ENCODE data around the gene TIFAB. TPM values are rescaled to one million over a fixed set of nuclear protein-coding genes. Genes with fewer than 3 reads are reported as not detected.
A peak's percentile ranks its signal among the peaks of the same experiment; 100 is the strongest.

TIFAB gene
- total RNA-seq, 2 donors from 2014 or later = not detected

DNA sequence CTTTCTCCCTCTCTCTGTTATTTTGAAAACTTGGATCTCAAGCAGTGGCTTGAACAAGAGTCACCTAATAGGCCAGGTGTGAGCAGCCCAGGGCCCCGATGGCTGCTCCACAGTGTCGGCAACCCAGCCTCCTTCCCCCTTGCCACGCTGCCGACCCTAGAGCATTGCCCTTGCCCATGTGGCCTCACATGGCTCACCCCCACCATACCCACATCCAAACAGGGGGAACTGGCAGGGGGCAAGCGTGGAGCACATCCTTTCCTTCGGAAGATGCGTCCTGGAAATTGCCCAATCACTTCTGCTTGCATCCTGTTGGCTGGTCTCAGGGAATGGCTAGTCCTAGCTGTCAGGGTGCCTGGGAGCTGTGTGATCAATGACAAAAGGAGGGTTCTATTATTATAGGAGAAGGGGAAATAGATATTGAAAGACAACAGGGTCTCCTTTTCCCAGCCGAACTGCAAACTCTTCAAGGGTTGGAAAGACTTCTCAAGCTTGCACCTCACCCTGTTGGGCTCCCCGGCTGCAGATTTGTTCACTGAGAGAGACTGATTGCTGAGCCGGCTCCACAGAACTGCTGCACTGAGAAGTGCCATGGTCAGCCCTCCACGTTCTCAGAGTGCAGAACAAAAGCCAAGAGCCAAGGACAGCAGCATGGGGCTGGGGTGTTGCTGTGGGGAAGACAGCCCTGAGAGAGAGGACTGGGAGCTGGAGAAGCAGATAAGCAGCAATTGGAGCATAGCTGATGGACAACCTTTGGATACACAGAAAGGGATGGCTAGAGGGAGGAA lies 8.3 kb upstream of the TIFAB start:
- H3K4me1 ChIP-seq (replicated peaks) = no peaks in the 10 kb centered on the region
- WGBS = 79% methylated on average over 11 of the region's 11 CpGs
- H3K4me3 ChIP-seq = no peak overlapping the region
- peaks cover 2% of the 10 kb centered on the region for H3K27me3 ChIP-seq (replicated peaks; ENCODE audit: insufficient read depth)
- H3K9me3 ChIP-seq = no peaks in the 10 kb centered on the region
- no peak overlapping the region for H3K27ac ChIP-seq
- intact Hi-C loops (cut with DNase I) = no loop called here
- no peak for DNase-seq (ENCODE audit: low spot score)
- H3K36me3 ChIP-seq = no peaks in the 10 kb centered on the region
- TF ChIP-seq POLR2A (IDR thresholded peaks at IDR 0.05) = no peak
- TF ChIP-seq CTCF (IDR thresholded peaks at IDR 0.05) = no peak
- TF ChIP-seq POLR2AphosphoS5 (IDR thresholded peaks at IDR 0.05) = no peak

GRCh38 chr5:135458921-135459331 lies 6.8 kb upstream of the TIFAB start:
- intact Hi-C loops (cut with DNase I) = no loop called here
- Histone ChIP-seq H3K4me3 (no peak overlapping the region), H3K4me1 (replicated peaks) (no peaks in the 10 kb centered on the region), H3K9me3 (no peaks in the 10 kb centered on the region), H3K36me3 (no peaks in the 10 kb centered on the region), H3K27me3 (replicated peaks; ENCODE audit: insufficient read depth) (peaks cover 2% of the 10 kb centered on the region), H3K27ac (no peak overlapping the region)
- no peak for DNase-seq (ENCODE audit: low spot score)
- WGBS = 18% methylated on average over 5 of the region's 5 CpGs
- TF ChIP-seq POLR2A (IDR thresholded peaks at IDR 0.05) (no peak), POLR2AphosphoS5 (IDR thresholded peaks at IDR 0.05) (no peak), CTCF (IDR thresholded peaks at IDR 0.05) (no peak)

DNA sequence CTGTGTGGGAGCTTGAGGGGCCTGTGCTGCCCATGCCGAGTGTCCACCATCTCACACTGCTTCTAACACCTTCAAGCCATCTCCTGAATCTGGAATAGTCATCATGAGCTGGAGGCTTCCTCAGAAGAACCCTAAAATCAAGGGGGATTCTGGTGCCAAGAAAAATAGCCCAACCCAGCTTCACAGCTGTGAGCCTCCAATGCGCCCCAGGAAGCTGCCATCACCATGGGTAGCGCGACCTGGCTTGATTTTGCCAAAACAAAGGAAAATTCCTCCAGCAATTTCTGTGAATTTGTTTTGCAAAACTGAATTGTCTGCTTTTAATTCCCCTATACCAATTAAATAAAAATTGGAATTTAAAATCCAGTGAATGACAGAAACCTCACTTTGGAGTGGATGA lies 6.2 kb upstream of the TIFAB start:
- Histone ChIP-seq H3K27ac (no peak overlapping the region), H3K9me3 (no peaks in the 10 kb centered on the region), H3K4me1 (replicated peaks) (no peaks in the 10 kb centered on the region), H3K4me3 (no peak overlapping the region), H3K36me3 (no peaks in the 10 kb centered on the region), H3K27me3 (replicated peaks; ENCODE audit: insufficient read depth) (peaks cover 2% of the 10 kb centered on the region)
- TF ChIP-seq POLR2AphosphoS5 (IDR thresholded peaks at IDR 0.05) (no peak), CTCF (IDR thresholded peaks at IDR 0.05) (no peak), POLR2A (IDR thresholded peaks at IDR 0.05) (no peak)
- WGBS = 95% methylated on average over 4 of the region's 4 CpGs
- intact Hi-C loops (cut with DNase I) = no loop called here
- no peak for DNase-seq (ENCODE audit: low spot score)

- H3K27ac ChIP-seq = no peak overlapping the region
- H3K27me3 ChIP-seq (replicated peaks; ENCODE audit: insufficient read depth) = peaks cover 2% of the 10 kb centered on the region
- TF ChIP-seq POLR2AphosphoS5 (IDR thresholded peaks at IDR 0.05) = no peak
- peak; percentile 21 to 59 (median 34) for TF ChIP-seq CTCF (IDR thresholded peaks at IDR 0.05)
- no peak for TF ChIP-seq POLR2A (IDR thresholded peaks at IDR 0.05)
- no peaks in the 10 kb centered on the region for H3K9me3 ChIP-seq
- no peak overlapping the region for H3K4me3 ChIP-seq
- WGBS = 47% methylated on average over 9 of the region's 9 CpGs
- no peaks in the 10 kb centered on the region for H3K4me1 ChIP-seq (replicated peaks)
- no peaks in the 10 kb centered on the region for H3K36me3 ChIP-seq
- peak; percentile 22 for DNase-seq (ENCODE audit: low spot score)
- intact Hi-C loops (cut with DNase I) = no loop called here
Measured at GRCh38 chr5:135457424-135458071, 5.4 kb upstream of the TIFAB start.
